H9 (cell line): ENCODE results near the gene APOB. TPM values are rescaled to one million over a fixed set of nuclear protein-coding genes. Genes with fewer than 3 reads are reported as not detected.
A peak's percentile ranks its signal among the peaks of the same experiment; 100 is the strongest.

Experiments
- DNase-seq: peaks from one replicate; pipeline ENCODE4 v3.0.0-alpha.2; 2017
- H2AFZ ChIP-seq: one replicate; pipeline ENCODE4 v1.6.1; 2013; ENCODE audit warnings: mild to moderate bottlenecking, low read length, control low read depth, moderate library complexity
- H2AK5ac ChIP-seq: 2 replicates; pipeline ENCODE4 v1.6.1; 2013; ENCODE audit warnings: low read length, control low read depth, mixed read lengths; ENCODE audit not compliant: insufficient read length
- H2BK120ac ChIP-seq: one replicate; pipeline ENCODE4 v1.6.1; 2013; ENCODE audit warnings: low read depth, mild to moderate bottlenecking, low read length, control low read depth, inconsistent platforms; ENCODE audit not compliant: poor library complexity, severe bottlenecking
- H2BK12ac ChIP-seq: 2 replicates; pipeline ENCODE4 v1.6.1; 2013; ENCODE audit warnings: low read length, control low read depth, mixed read lengths, low read depth; ENCODE audit not compliant: insufficient read length
- H2BK15ac ChIP-seq: 2 replicates; pipeline ENCODE4 v1.6.1; 2013; ENCODE audit warnings: low read depth, low read length, control low read depth
- H2BK20ac ChIP-seq: one replicate; pipeline ENCODE4 v1.6.1; 2013; ENCODE audit warnings: low read depth, mild to moderate bottlenecking, low read length, control low read depth, inconsistent platforms; ENCODE audit not compliant: poor library complexity, severe bottlenecking
- H2BK5ac ChIP-seq: 2 replicates; pipeline ENCODE4 v1.6.1; 2013; ENCODE audit warnings: low read length, control low read depth, mixed read lengths; ENCODE audit not compliant: insufficient read length
- H3K14ac ChIP-seq: 2 replicates; pipeline ENCODE4 v1.6.1; 2013; ENCODE audit warnings: low read length, control low read depth; ENCODE audit not compliant: insufficient read depth
- H3K18ac ChIP-seq: 2 replicates; pipeline ENCODE4 v1.6.1; 2013; ENCODE audit warnings: low read depth, mild to moderate bottlenecking, mixed read lengths, low read length, control low read depth; ENCODE audit not compliant: insufficient read length
- H3K23ac ChIP-seq: 2 replicates; pipeline ENCODE4 v1.6.1; 2013; ENCODE audit warnings: low read length, control low read depth, mixed read lengths, low read depth; ENCODE audit not compliant: insufficient read length
- H3K23me2 ChIP-seq: 2 replicates; pipeline ENCODE4 v1.6.1; 2013; ENCODE audit warnings: low read depth, mild to moderate bottlenecking, mixed read lengths, low read length, control low read depth; ENCODE audit not compliant: insufficient read length, poor library complexity, severe bottlenecking
- H3K27ac ChIP-seq: 2 replicates; pipeline ENCODE4 v1.5.1; 2013; ENCODE audit warnings: low read length, control low read depth, mixed read lengths, low read depth; ENCODE audit not compliant: insufficient read length
- H3K27me3 ChIP-seq: 2 replicates; pipeline ENCODE4 v1.6.1; 2013; ENCODE audit warnings: low read length, control low read depth, inconsistent platforms; ENCODE audit not compliant: insufficient read depth
- H3K4ac ChIP-seq: 2 replicates; pipeline ENCODE4 v1.6.1; 2013; ENCODE audit warnings: low read depth, mild to moderate bottlenecking, control low read depth, inconsistent platforms, low read length, moderate library complexity
- H3K4me1 ChIP-seq: 2 replicates; pipeline ENCODE4 v1.6.1; 2013; ENCODE audit warnings: low read length, control low read depth, inconsistent platforms; ENCODE audit not compliant: insufficient read depth
- H3K4me2 ChIP-seq: 2 replicates; pipeline ENCODE4 v1.6.1; 2013; ENCODE audit warnings: low read length, control low read depth, mixed read lengths; ENCODE audit not compliant: insufficient read length, insufficient read depth
- H3K56ac ChIP-seq: 2 replicates; pipeline ENCODE4 v1.6.1; 2013; ENCODE audit warnings: low read depth, mild to moderate bottlenecking, mixed read lengths, low read length, control low read depth; ENCODE audit not compliant: insufficient read length
- H3K79me1 ChIP-seq: 2 replicates; pipeline ENCODE4 v1.6.1; 2013; ENCODE audit warnings: low read depth, mild to moderate bottlenecking, moderate library complexity, low read length, control low read depth, inconsistent platforms; ENCODE audit not compliant: insufficient read depth, poor library complexity, severe bottlenecking
- H3K79me2 ChIP-seq: 2 replicates; pipeline ENCODE4 v1.6.1; 2013; ENCODE audit warnings: low read length, control low read depth, inconsistent platforms; ENCODE audit not compliant: insufficient read depth
- H3K9ac ChIP-seq: 2 replicates; pipeline ENCODE4 v1.6.1; 2013; ENCODE audit warnings: low read length, control low read depth, mixed read lengths; ENCODE audit not compliant: insufficient read length; ENCODE audit errors: extremely low read depth
- H3K9me3 ChIP-seq: one replicate; pipeline ENCODE4 v1.6.1; 2013; ENCODE audit warnings: low read depth, low read length, inconsistent platforms; ENCODE audit not compliant: control insufficient read depth
- H3T11ph ChIP-seq: one replicate; pipeline ENCODE4 v1.6.1; 2013; ENCODE audit warnings: mild to moderate bottlenecking, low read length, control low read depth, inconsistent platforms
- H4K20me1 ChIP-seq: one replicate; pipeline ENCODE4 v1.6.1; 2013; ENCODE audit not compliant: control insufficient read depth, insufficient read length, insufficient read depth
- H4K5ac ChIP-seq: 2 replicates; pipeline ENCODE4 v1.6.1; 2013; ENCODE audit warnings: low read depth, mild to moderate bottlenecking, mixed read lengths, low read length, control low read depth; ENCODE audit not compliant: insufficient read length
- H4K8ac ChIP-seq: replicated peaks from 2 replicates; pipeline ENCODE4 v1.6.1; 2013; ENCODE audit warnings: low read length, control low read depth, mixed read lengths, low read depth; ENCODE audit not compliant: insufficient read length
- H4K91ac ChIP-seq: 2 replicates; pipeline ENCODE4 v1.6.1; 2013; ENCODE audit warnings: low read depth, mild to moderate bottlenecking, moderate library complexity, mixed read lengths, low read length, control low read depth; ENCODE audit not compliant: insufficient read length
- H3K27ac Mint-ChIP-seq, 3 experiments: 2 replicates in 2 of 3; 3 replicates in 1 of 3; pipeline ENCODE4 v1.8.0; 2020 to 2021; ENCODE audit warnings: mixed read lengths in 3 of 3, mild to moderate bottlenecking in 1 of 3, moderate library complexity in 1 of 3
- H3K27me3 Mint-ChIP-seq: 2 replicates; pipeline ENCODE4 v1.8.0; 2021; ENCODE audit warnings: low read depth, mild to moderate bottlenecking, moderate library complexity, mixed read lengths
- H3K36me3 Mint-ChIP-seq, 3 experiments: 2 replicates in 2 of 3; 3 replicates in 1 of 3; pipeline ENCODE4 v1.8.0; 2020 to 2021; ENCODE audit warnings: low read depth in 3 of 3, mixed read lengths in 3 of 3; ENCODE audit not compliant: insufficient read depth in 1 of 3
- H3K4me1 Mint-ChIP-seq, 2 experiments: 2 replicates each; pipeline ENCODE4 v1.8.0; 2020; ENCODE audit warnings: mixed read lengths in 2 of 2
- H3K4me3 Mint-ChIP-seq, 2 experiments: 2 replicates in 1 of 2; 3 replicates in 1 of 2; pipeline ENCODE4 v1.8.0; 2020 to 2021; ENCODE audit warnings: mild to moderate bottlenecking in 2 of 2, mixed read lengths in 2 of 2, moderate library complexity in 1 of 2
- H3K9me3 Mint-ChIP-seq, 2 experiments: 2 replicates in 1 of 2; 3 replicates in 1 of 2; pipeline ENCODE4 v1.8.0; 2020; ENCODE audit warnings: mild to moderate bottlenecking in 2 of 2, mixed read lengths in 2 of 2, moderate library complexity in 1 of 2
- CTCF ChIP-seq: fragments of 200-600 bp; sonication (generic); conservative IDR thresholded peaks from 3 replicates; pipeline ENCODE4 v1.8.0; 2021; ENCODE audit warnings: antibody characterized with exemption, mild to moderate bottlenecking
- WGBS: extraction: QIAGEN DNeasy Blood & Tissue Kit; methylation state at CpG from one replicate; pipeline ENCODE4 v1.1.7; 2013; ENCODE audit warnings: missing lambda C conversion rate, low lambda C conversion rate, mixed read lengths; ENCODE audit not compliant: insufficient read length; ENCODE audit errors: extremely low coverage; 5-methylcytosine and 5-hydroxymethylcytosine counted together
- total RNA-seq: library from RNA; stranded (reverse); gene quantifications from 2 replicates; pipeline ENCODE4 v1.2.1, GENCODE V29; 2021

Gene APOB
- total RNA-seq, 1 experiment from 2014 or later, result 0.26 TPM

GRCh38 chr2:21083482-21083881 lies 39.6 kb upstream of the APOB start:
- Histone ChIP-seq H3K4me2 (no peak overlapping the region), H4K20me1 (no peaks in the 10 kb centered on the region), H3K27ac (no peak overlapping the region), H3K9ac (no peak overlapping the region), H3K23ac (no peak overlapping the region), H3K27me3 (no peaks in the 10 kb centered on the region), H2BK20ac (no peak overlapping the region), H2AK5ac (no peak overlapping the region), H3K4me1 (no peaks in the 10 kb centered on the region), H2BK12ac (no peak overlapping the region), H4K5ac (no peak overlapping the region), H2AFZ (no peak overlapping the region), H2BK120ac (no peak overlapping the region), H3T11ph (no peak overlapping the region), H2BK15ac (no peak overlapping the region), H3K9me3 (no peaks in the 10 kb centered on the region), H4K8ac (no peak overlapping the region), H3K56ac (no peak overlapping the region), H3K18ac (no peak overlapping the region), H4K91ac (no peak overlapping the region), H3K79me1 (no peaks in the 10 kb centered on the region), H3K79me2 (no peaks in the 10 kb centered on the region), H3K4ac (no peak overlapping the region), H2BK5ac (no peak overlapping the region), H3K23me2 (no peaks in the 10 kb centered on the region), H3K14ac (no peak overlapping the region)
- H3K36me3 Mint-ChIP-seq, result peaks cover 0 to 2% (median under 1%) of the 10 kb centered on the region in 3 experiments; a peak in 2 of 7 replicates
- TF ChIP-seq CTCF, result no peak
- no peaks in the 10 kb centered on the region for H3K4me1 Mint-ChIP-seq
- no peak overlapping the region for H3K4me3 Mint-ChIP-seq
- no CpG with 5 or more reads among the region's 1 CpG for WGBS
- DNase-seq, result no peak
- peaks cover 2% of the 10 kb centered on the region; the same call in 1 of the 2 replicates for H3K27me3 Mint-ChIP-seq
- H3K9me3 Mint-ChIP-seq, result peaks cover 5 to 9% of the 10 kb centered on the region in 2 experiments; a peak in 2 of 5 replicates
- H3K27ac Mint-ChIP-seq, result peak overlapping the region in 1 of 3 experiments; percentile 7; a peak in 1 of 7 replicates
